K562 (cell line): ENCODE data around the gene KLHDC7A. TPM values are rescaled to one million over a fixed set of nuclear protein-coding genes. Genes with fewer than 3 reads are reported as not detected.

Experiments
- CTCFL ChIP-seq: IDR thresholded peaks from 2 replicates; pipeline ENCODE4 v1.6.1; 2011; ENCODE audit warnings: borderline replicate concordance, low read depth, mild to moderate bottlenecking, moderate library complexity, low read length; ENCODE audit not compliant: insufficient read depth, poor library complexity, severe bottlenecking
- GTF2E2 ChIP-seq: fragments of 200-800 bp; sonication (Bioruptor generic); IDR thresholded peaks from 2 replicates; pipeline ENCODE4 v1.6.1; 2016; ENCODE audit warnings: missing genetic modification characterization, missing compliant biosample characterization
- PHF20 ChIP-seq: fragments of 450-650 bp; IDR thresholded peaks from 2 replicates; pipeline ENCODE4 v1.6.1; 2018; ENCODE audit not compliant: partially characterized antibody
- RAD21 ChIP-seq, 2 experiments: fragments of 250-450 bp in 1 of 2; fragments of 450-650 bp in 1 of 2; sonication (Bioruptor Pico) in 1 of 2; formaldehyde crosslinking in 1 of 2; IDR thresholded peaks in 1 of 2; conservative IDR thresholded peaks in 1 of 2; 2 replicates each; pipeline versions ENCODE4 v1.4.0 to v1.8.0; 2020 to 2022; ENCODE audit warnings: mild to moderate bottlenecking in 2 of 2, moderate library complexity in 1 of 2
- TFE3 ChIP-seq: fragments of 450-650 bp; formaldehyde crosslinking; IDR thresholded peaks from 2 replicates; pipeline ENCODE4 v1.4.0; 2020; ENCODE audit warnings: mild to moderate bottlenecking, mixed read lengths
- YY1 ChIP-seq, 3 experiments: IDR thresholded peaks; 2 replicates each; pipeline ENCODE4 v1.6.1; 2011; ENCODE audit warnings: low read length in 2 of 3, mild to moderate bottlenecking in 2 of 3, moderate library complexity in 2 of 3, borderline replicate concordance in 1 of 3, control low read depth in 1 of 3, low read depth in 1 of 3; ENCODE audit not compliant: insufficient read depth in 3 of 3, insufficient replicate concordance in 2 of 3, control insufficient read depth in 1 of 3, insufficient read length in 1 of 3; ENCODE audit errors: extremely low read depth in 1 of 3
- ZBTB34 ChIP-seq: fragments of 250-450 bp; sonication (Bioruptor Pico); IDR thresholded peaks from 2 replicates; pipeline ENCODE4 v1.8.0; 2021; ENCODE audit warnings: mild to moderate bottlenecking, moderate library complexity
- polyA plus RNA-seq, 8 experiments: library from polyadenylated mRNA; depleted of rRNA in 4 of 8; stranded (reverse) in 5 of 8; unstranded in 3 of 8; fragments of >200 nt; fragmentation: Nextera tagmentation in 2 of 8; fragmentation: Illumina TruSeq in 1 of 8; extraction: Ambion mirVana in 2 of 8; extraction: Trizol in 1 of 8; gene quantifications; 2 replicates each; pipeline versions ENCODE4 v1.2.1 to v1.2.3, GENCODE V29; 2011 to 2014; ENCODE audit warnings: inconsistent platforms in 1 of 8, missing spikeins in 1 of 8
- total RNA-seq, 7 experiments: library from RNA; depleted of rRNA in 6 of 7; stranded (reverse); fragments of >200 nt in 6 of 7; fragmentation: Illumina TruSeq in 2 of 7; extraction: Trizol in 2 of 7; gene quantifications; 2 replicates each; pipeline versions ENCODE4 v1.2.1 to v1.2.3, GENCODE V29; 2011 to 2021; ENCODE audit warnings: low replicate concordance in 1 of 7

KLHDC7A gene
- total and polyA plus RNA-seq, 9 of the 15 experiments (the other 6 are each of a cell fraction or from before 2014, with no cell fraction given): 0.01 to 0.02 (median 0.01) TPM; not detected in 6

- no peak for TF ChIP-seq CTCFL
- peak; percentile 62 for TF ChIP-seq TFE3
- peak in 1 of 3 experiments; percentile 48 for TF ChIP-seq YY1 (IDR thresholded peaks at IDR 0.05; ENCODE audit: borderline replicate concordance in 1 of 3, control insufficient read depth in 1 of 3, extremely low read depth in 1 of 3, insufficient read depth in 3 of 3, insufficient read length in 1 of 3, insufficient replicate concordance in 2 of 3, low read depth in 1 of 3, low read length in 2 of 3)
- peak; percentile 53 to 77 for TF ChIP-seq RAD21 (CRISPR knock-in tag; conservative IDR thresholded peaks at IDR 0.05 in 1 of 2, IDR thresholded peaks at IDR 0.05 in 1 of 2)
- no peak for TF ChIP-seq ZBTB34 (CRISPR knock-in tag)
- no peak for TF ChIP-seq GTF2E2
- no peak for TF ChIP-seq PHF20
Measured at GRCh38 chr1:18486195-18486594, 5.5 kb downstream of the KLHDC7A start (continued).
